RWPE2 (cell line): ENCODE results near the gene ANKS1B.

Experiments used
- ATAC-seq: fragments of 200-7000 bp; cut with Tn5 transposase; 3 replicates; pipeline ENCODE4 v1.9.1; 2021; ENCODE audit warnings: low read depth
- DNase-seq: peaks from one replicate; pipeline ENCODE4 v3.0.0-alpha.2; 2020; ENCODE audit warnings: low spot score
- H3K27ac ChIP-seq: fragments of 450-650 bp; 2 replicates; pipeline ENCODE4 v1.5.1; 2017; ENCODE audit warnings: mild to moderate bottlenecking; ENCODE audit not compliant: poor library complexity, severe bottlenecking
- H3K27me3 ChIP-seq: fragments of 250-450 bp; sonication (Bioruptor Pico); 2 replicates; pipeline ENCODE4 v1.5.1; 2021; ENCODE audit warnings: mild to moderate bottlenecking, moderate library complexity; ENCODE audit not compliant: insufficient read depth, poor library complexity, severe bottlenecking
- H3K36me3 ChIP-seq: fragments of 250-450 bp; sonication (Bioruptor Pico); 2 replicates; pipeline ENCODE4 v1.5.1; 2020; ENCODE audit warnings: low read depth, mild to moderate bottlenecking, moderate library complexity
- H3K4me1 ChIP-seq: fragments of 250-450 bp; sonication (Bioruptor Pico); 2 replicates; pipeline ENCODE4 v1.5.1; 2021; ENCODE audit warnings: mild to moderate bottlenecking, moderate library complexity; ENCODE audit not compliant: insufficient read depth, poor library complexity, severe bottlenecking
- H3K4me3 ChIP-seq: fragments of 250-450 bp; sonication (Bioruptor Pico); 2 replicates; pipeline ENCODE4 v1.5.1; 2021; ENCODE audit warnings: mild to moderate bottlenecking, moderate library complexity; ENCODE audit not compliant: severe bottlenecking
- H3K9me3 ChIP-seq: fragments of 250-450 bp; sonication (Bioruptor Pico); 2 replicates; pipeline ENCODE4 v1.5.1; 2021; ENCODE audit warnings: mild to moderate bottlenecking, moderate library complexity; ENCODE audit not compliant: severe bottlenecking
- CTCF ChIP-seq: fragments of 450-650 bp; IDR thresholded peaks from one replicate; pipeline ENCODE4 v1.5.1; 2017; ENCODE audit warnings: mild to moderate bottlenecking, moderate library complexity; ENCODE audit not compliant: poor library complexity, severe bottlenecking

The ANKS1B gene

GRCh38 chr12:99281277-99281676 lies 703.5 kb downstream of the ANKS1B start:
- ATAC-seq: no peak
- no peaks in the 10 kb centered on the region for H3K27me3 ChIP-seq
- no peaks in the 10 kb centered on the region for H3K4me1 ChIP-seq
- no peaks in the 10 kb centered on the region for H3K9me3 ChIP-seq
- DNase-seq: no peak
- TF ChIP-seq CTCF: no peak
- H3K4me3 ChIP-seq: no peak overlapping the region
- H3K36me3 ChIP-seq: no peaks in the 10 kb centered on the region
- no peak overlapping the region for H3K27ac ChIP-seq

- Histone ChIP-seq H3K9me3 (no peaks in the 10 kb centered on the region), H3K36me3 (no peaks in the 10 kb centered on the region), H3K4me3 (no peak overlapping the region), H3K27me3 (no peaks in the 10 kb centered on the region), H3K4me1 (no peaks in the 10 kb centered on the region), H3K27ac (no peak overlapping the region)
- no peak for TF ChIP-seq CTCF
- no peak for DNase-seq
- no peak for ATAC-seq
Observed at GRCh38 chr12:99278899-99279298, 705.8 kb downstream of the ANKS1B start.

- no peaks in the 10 kb centered on the region for H3K4me1 ChIP-seq
- no peak overlapping the region for H3K4me3 ChIP-seq
- ATAC-seq: no peak
- H3K9me3 ChIP-seq: no peaks in the 10 kb centered on the region
- H3K36me3 ChIP-seq: no peaks in the 10 kb centered on the region
- H3K27me3 ChIP-seq: no peaks in the 10 kb centered on the region
- DNase-seq: no peak
- no peak overlapping the region for H3K27ac ChIP-seq
- no peak for TF ChIP-seq CTCF
Observed at GRCh38 chr12:99277591-99278379, 707.0 kb downstream of the ANKS1B start.

- TF ChIP-seq CTCF: no peak
- no peak overlapping the region for H3K4me3 ChIP-seq
- no peaks in the 10 kb centered on the region for H3K36me3 ChIP-seq
- no peak overlapping the region for H3K27ac ChIP-seq
- no peaks in the 10 kb centered on the region for H3K4me1 ChIP-seq
- ATAC-seq (no peak), DNase-seq (no peak)
- no peaks in the 10 kb centered on the region for H3K9me3 ChIP-seq
- H3K27me3 ChIP-seq: no peaks in the 10 kb centered on the region
Observed at GRCh38 chr12:99271071-99271470, 713.7 kb downstream of the ANKS1B start.

- Histone ChIP-seq H3K4me3 (no peak overlapping the region), H3K4me1 (no peaks in the 10 kb centered on the region), H3K27me3 (no peaks in the 10 kb centered on the region), H3K36me3 (no peaks in the 10 kb centered on the region), H3K9me3 (peaks cover 2% of the 10 kb centered on the region), H3K27ac (no peak overlapping the region)
- no peak for ATAC-seq
- no peak for TF ChIP-seq CTCF
- DNase-seq: no peak
Observed at GRCh38 chr12:99267038-99267437, 717.7 kb downstream of the ANKS1B start.
